GM12878 (cell line): ENCODE results near the gene NCOA6. TPM values are rescaled to one million over a fixed set of nuclear protein-coding genes. Genes with fewer than 3 reads are reported as not detected.

ENCODE experiments used
- BCL11A ChIP-seq: IDR thresholded peaks from 2 replicates; pipeline ENCODE4 v1.6.1; 2011; ENCODE audit warnings: low read depth, low read length
- CREM ChIP-seq: IDR thresholded peaks from 2 replicates; pipeline ENCODE4 v1.6.1; 2014; ENCODE audit warnings: antibody characterized with exemption, low read depth
- DPF2 ChIP-seq: fragments of 450-650 bp; IDR thresholded peaks from 2 replicates; pipeline ENCODE4 v1.6.1; 2017; ENCODE audit warnings: mild to moderate bottlenecking
- FOXK2 ChIP-seq: fragments of 450-650 bp; IDR thresholded peaks from 2 replicates; pipeline ENCODE4 v1.6.1; 2017; ENCODE audit warnings: mild to moderate bottlenecking, moderate library complexity
- GABPA ChIP-seq: IDR thresholded peaks from 2 replicates; pipeline ENCODE4 v1.6.1; 2014; ENCODE audit warnings: antibody characterized with exemption, low read depth, mild to moderate bottlenecking, inconsistent platforms
- GATAD2B ChIP-seq: fragments of 450-650 bp; conservative IDR thresholded peaks from 2 replicates; pipeline ENCODE4 v1.6.1; 2017; ENCODE audit warnings: low read depth, mild to moderate bottlenecking, moderate library complexity
- HDGF ChIP-seq: fragments of 450-650 bp; IDR thresholded peaks from 2 replicates; pipeline ENCODE4 v1.6.1; 2016; ENCODE audit warnings: antibody characterized with exemption
- IKZF1 ChIP-seq: fragments of 450-650 bp; conservative IDR thresholded peaks from 2 replicates; pipeline ENCODE4 v1.6.1; 2017; ENCODE audit warnings: antibody characterized with exemption, mild to moderate bottlenecking
- IKZF2 ChIP-seq, 2 experiments: fragments of 450-650 bp; IDR thresholded peaks; 2 replicates each; pipeline ENCODE4 v1.6.1; 2017; ENCODE audit warnings: mild to moderate bottlenecking in 2 of 2, moderate library complexity in 2 of 2
- MXI1 ChIP-seq: fragments of 150-350 bp; IDR thresholded peaks from 2 replicates; pipeline ENCODE4 v1.6.1; 2011; ENCODE audit warnings: low read depth, mild to moderate bottlenecking, inconsistent platforms, low read length, improper control_type of control experiment
- NBN ChIP-seq: fragments of 450-650 bp; IDR thresholded peaks from 2 replicates; pipeline ENCODE4 v1.6.1; 2016
- NR2F1 ChIP-seq: fragments of 450-650 bp; conservative IDR thresholded peaks from 2 replicates; pipeline ENCODE4 v1.6.1; 2017; ENCODE audit warnings: mild to moderate bottlenecking
- POLR2A ChIP-seq: IDR thresholded peaks from 2 replicates; pipeline ENCODE4 v1.6.1; 2011; ENCODE audit warnings: low read depth, mild to moderate bottlenecking, low read length
- POU2F2 ChIP-seq: IDR thresholded peaks from 3 replicates; pipeline ENCODE4 v1.6.1; 2011; ENCODE audit warnings: low read depth, mild to moderate bottlenecking, low read length, borderline replicate concordance
- RAD21 ChIP-seq: IDR thresholded peaks from 2 replicates; pipeline ENCODE4 v1.6.1; 2011; ENCODE audit warnings: mild to moderate bottlenecking, low read depth, low read length, moderate library complexity; ENCODE audit not compliant: insufficient read depth
- RBBP5 ChIP-seq: fragments of 200-600 bp; sonication (generic); conservative IDR thresholded peaks from 2 replicates; pipeline ENCODE4 v1.6.1; 2016
- SMAD5 ChIP-seq: IDR thresholded peaks from 2 replicates; pipeline ENCODE4 v1.6.1; 2016; ENCODE audit warnings: antibody characterized with exemption, low read depth
- SMARCA5 ChIP-seq: fragments of 450-650 bp; IDR thresholded peaks from 2 replicates; pipeline ENCODE4 v1.6.1; 2017; ENCODE audit warnings: mild to moderate bottlenecking
- SP1 ChIP-seq: IDR thresholded peaks from one replicate; pipeline ENCODE4 v1.6.1; 2011; ENCODE audit warnings: low read depth, low read length
- SUPT20H ChIP-seq: IDR thresholded peaks from 2 replicates; pipeline ENCODE4 v1.6.1; 2011; ENCODE audit warnings: low read depth, mild to moderate bottlenecking, low read length, moderate library complexity, borderline replicate concordance; ENCODE audit not compliant: control insufficient read depth
- YBX1 ChIP-seq: fragments of 450-650 bp; IDR thresholded peaks from 2 replicates; pipeline ENCODE4 v1.6.1; 2016; ENCODE audit warnings: antibody characterized with exemption
- ZNF622 ChIP-seq: fragments of 450-650 bp; IDR thresholded peaks from 2 replicates; pipeline ENCODE4 v1.6.1; 2017; ENCODE audit warnings: mild to moderate bottlenecking, inconsistent platforms
- polyA plus RNA-seq, 11 experiments: library from polyadenylated mRNA; depleted of rRNA in 4 of 11; unstranded in 6 of 11; stranded (reverse) in 5 of 11; fragments of >200 nt; fragmentation: Nextera tagmentation in 4 of 11; fragmentation: Illumina TruSeq in 1 of 11; extraction: Ambion mirVana in 4 of 11; extraction: Trizol in 1 of 11; gene quantifications; 1 replicate in 1 of 11; 2 replicates in 10 of 11; pipeline versions ENCODE4 v1.2.1 to v1.2.3, GENCODE V29; 2011 to 2016; ENCODE audit warnings: inconsistent platforms in 2 of 11, missing spikeins in 2 of 11, low read depth in 1 of 11
- total RNA-seq, 4 experiments: library from RNA; depleted of rRNA in 3 of 4; stranded (reverse); fragments of >200 nt in 3 of 4; fragmentation: Illumina TruSeq in 1 of 4; extraction: Trizol in 1 of 4; gene quantifications; 2 replicates each; pipeline versions ENCODE4 v1.2.1 to v1.2.3, GENCODE V29; 2013 to 2021
- TF ChIP-seq, protein P1 (sequence below): IDR thresholded peaks from 2 replicates; pipeline ENCODE4 v1.6.1; 2011; ENCODE audit warnings: borderline replicate concordance, low read depth, mild to moderate bottlenecking, moderate library complexity, low read length; ENCODE audit not compliant: insufficient read depth, poor library complexity, severe bottlenecking
- TF ChIP-seq, protein P2 (sequence below): fragments of 450-650 bp; IDR thresholded peaks from 2 replicates; pipeline ENCODE4 v1.6.1; 2016; ENCODE audit warnings: mild to moderate bottlenecking
- TF ChIP-seq, protein P3 (sequence below): fragments of 450-650 bp; formaldehyde crosslinking; IDR thresholded peaks from 2 replicates; pipeline ENCODE4 v1.4.0; 2020; ENCODE audit warnings: mild to moderate bottlenecking, moderate library complexity

The NCOA6 gene
- total and polyA plus RNA-seq, 10 of the 15 experiments (the other 5 are each of a cell fraction or from before 2014, with no cell fraction given): 6.1 to 20.6 (median 12.6) TPM

- TF ChIP-seq SP1 (no peak), YBX1 (no peak), SMARCA5 (peak; percentile 47; the same call in 1 of the 2 replicates), POLR2A (peak; percentile 78; the same call in 1 of the 2 replicates), HDGF (0 out of 2 replicates have a peak, but pooled peaks have one; percentile 37), GATAD2B (peak; percentile 91), IKZF2 (IDR thresholded peaks at IDR 0.05) (no peak), RBBP5 (no peak), GABPA (no peak), FOXK2 (peak; percentile 20; the same call in 1 of the 2 replicates), NBN (peak; percentile 68), NR2F1 (peak; percentile 55; the same call in 1 of the 2 replicates), POU2F2 (0 out of 3 replicates have a peak, but pooled peaks have one; percentile 30), MXI1 (peak; percentile 33; the same call in 1 of the 2 replicates), DPF2 (peak; percentile 76), CREM (no peak), IKZF1 (peak; percentile 72), RAD21 (no peak), SUPT20H (no peak), BCL11A (0 out of 2 replicates have a peak, but pooled peaks have one; percentile 12), ZNF622 (no peak), SMAD5 (no peak)
- TF ChIP-seq, protein P1, sequence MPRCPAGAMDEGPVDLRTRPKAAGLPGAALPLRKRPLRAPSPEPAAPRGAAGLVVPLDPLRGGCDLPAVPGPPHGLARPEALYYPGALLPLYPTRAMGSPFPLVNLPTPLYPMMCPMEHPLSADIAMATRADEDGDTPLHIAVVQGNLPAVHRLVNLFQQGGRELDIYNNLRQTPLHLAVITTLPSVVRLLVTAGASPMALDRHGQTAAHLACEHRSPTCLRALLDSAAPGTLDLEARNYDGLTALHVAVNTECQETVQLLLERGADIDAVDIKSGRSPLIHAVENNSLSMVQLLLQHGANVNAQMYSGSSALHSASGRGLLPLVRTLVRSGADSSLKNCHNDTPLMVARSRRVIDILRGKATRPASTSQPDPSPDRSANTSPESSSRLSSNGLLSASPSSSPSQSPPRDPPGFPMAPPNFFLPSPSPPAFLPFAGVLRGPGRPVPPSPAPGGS: no peak
- TF ChIP-seq, protein P2, sequence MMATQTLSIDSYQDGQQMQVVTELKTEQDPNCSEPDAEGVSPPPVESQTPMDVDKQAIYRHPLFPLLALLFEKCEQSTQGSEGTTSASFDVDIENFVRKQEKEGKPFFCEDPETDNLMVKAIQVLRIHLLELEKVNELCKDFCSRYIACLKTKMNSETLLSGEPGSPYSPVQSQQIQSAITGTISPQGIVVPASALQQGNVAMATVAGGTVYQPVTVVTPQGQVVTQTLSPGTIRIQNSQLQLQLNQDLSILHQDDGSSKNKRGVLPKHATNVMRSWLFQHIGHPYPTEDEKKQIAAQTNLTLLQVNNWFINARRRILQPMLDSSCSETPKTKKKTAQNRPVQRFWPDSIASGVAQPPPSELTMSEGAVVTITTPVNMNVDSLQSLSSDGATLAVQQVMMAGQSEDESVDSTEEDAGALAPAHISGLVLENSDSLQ: no peak
- TF ChIP-seq, protein P3, sequence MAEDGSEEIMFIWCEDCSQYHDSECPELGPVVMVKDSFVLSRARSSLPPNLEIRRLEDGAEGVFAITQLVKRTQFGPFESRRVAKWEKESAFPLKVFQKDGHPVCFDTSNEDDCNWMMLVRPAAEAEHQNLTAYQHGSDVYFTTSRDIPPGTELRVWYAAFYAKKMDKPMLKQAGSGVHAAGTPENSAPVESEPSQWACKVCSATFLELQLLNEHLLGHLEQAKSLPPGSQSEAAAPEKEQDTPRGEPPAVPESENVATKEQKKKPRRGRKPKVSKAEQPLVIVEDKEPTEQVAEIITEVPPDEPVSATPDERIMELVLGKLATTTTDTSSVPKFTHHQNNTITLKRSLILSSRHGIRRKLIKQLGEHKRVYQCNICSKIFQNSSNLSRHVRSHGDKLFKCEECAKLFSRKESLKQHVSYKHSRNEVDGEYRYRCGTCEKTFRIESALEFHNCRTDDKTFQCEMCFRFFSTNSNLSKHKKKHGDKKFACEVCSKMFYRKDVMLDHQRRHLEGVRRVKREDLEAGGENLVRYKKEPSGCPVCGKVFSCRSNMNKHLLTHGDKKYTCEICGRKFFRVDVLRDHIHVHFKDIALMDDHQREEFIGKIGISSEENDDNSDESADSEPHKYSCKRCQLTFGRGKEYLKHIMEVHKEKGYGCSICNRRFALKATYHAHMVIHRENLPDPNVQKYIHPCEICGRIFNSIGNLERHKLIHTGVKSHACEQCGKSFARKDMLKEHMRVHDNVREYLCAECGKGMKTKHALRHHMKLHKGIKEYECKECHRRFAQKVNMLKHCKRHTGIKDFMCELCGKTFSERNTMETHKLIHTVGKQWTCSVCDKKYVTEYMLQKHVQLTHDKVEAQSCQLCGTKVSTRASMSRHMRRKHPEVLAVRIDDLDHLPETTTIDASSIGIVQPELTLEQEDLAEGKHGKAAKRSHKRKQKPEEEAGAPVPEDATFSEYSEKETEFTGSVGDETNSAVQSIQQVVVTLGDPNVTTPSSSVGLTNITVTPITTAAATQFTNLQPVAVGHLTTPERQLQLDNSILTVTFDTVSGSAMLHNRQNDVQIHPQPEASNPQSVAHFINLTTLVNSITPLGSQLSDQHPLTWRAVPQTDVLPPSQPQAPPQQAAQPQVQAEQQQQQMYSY: no peak
Measured at GRCh38 chr20:34824806-34825529, 483 bp downstream of the NCOA6 start (continued).
